GM19035 (cell line): ENCODE measurements around the gene PYURF.

Source experiments
- ATAC-seq: cut with Tn5 transposase; IDR thresholded peaks from one replicate; pipeline ENCODE4 v1.9.1; 2021; ENCODE audit not compliant: unreplicated experiment

PYURF gene

GRCh38 chr4:88514557-88515511 lies 8.7 kb downstream of the PYURF start:
- no peak for ATAC-seq

GRCh38 chr4:88511236-88511635 lies 12.3 kb downstream of the PYURF start:
- no peak for ATAC-seq

- no peak for ATAC-seq
These were observed 20.2 kb downstream of the PYURF start for GRCh38 chr4:88503344-88503743.

GRCh38 chr4:88497859-88498409 lies 25.6 kb downstream of the PYURF start:
- ATAC-seq: no peak

GRCh38 chr4:88489100-88489761 lies 34.3 kb downstream of the PYURF start:
- no peak for ATAC-seq

- ATAC-seq: no peak
These were observed 42.0 kb downstream of the PYURF start for GRCh38 chr4:88481537-88481936.

- ATAC-seq: no peak
These were observed 45.3 kb downstream of the PYURF start for GRCh38 chr4:88478247-88478646.

GRCh38 chr4:88477229-88477860 lies 46.2 kb downstream of the PYURF start:
- no peak for ATAC-seq
